HepG2 (cell line): ENCODE measurements around the gene HMMR. TPM values are rescaled to one million over a fixed set of nuclear protein-coding genes. Genes with fewer than 3 reads are reported as not detected.

Source experiments
- ARHGAP35 ChIP-seq: sonication (generic); formaldehyde crosslinking; IDR thresholded peaks from 2 replicates; pipeline ENCODE4 v1.9.0; 2022; ENCODE audit warnings: mild to moderate bottlenecking, inconsistent platforms, moderate library complexity, missing genetic modification reagents, borderline replicate concordance
- CEBPG ChIP-seq: IDR thresholded peaks from 2 replicates; pipeline ENCODE4 v1.6.1; 2016
- ISL2 ChIP-seq: sonication (generic); formaldehyde crosslinking; IDR thresholded peaks from 2 replicates; pipeline ENCODE4 v1.5.0; 2020; ENCODE audit warnings: missing genetic modification reagents
- JUNB ChIP-seq: sonication (generic); formaldehyde crosslinking; IDR thresholded peaks from 2 replicates; pipeline ENCODE4 v1.8.0; 2022; ENCODE audit warnings: missing genetic modification reagents, mild to moderate bottlenecking, borderline replicate concordance
- KDM5B ChIP-seq: sonication (generic); formaldehyde crosslinking; IDR thresholded peaks from 2 replicates; pipeline ENCODE4 v1.4.0; 2020; ENCODE audit warnings: missing genetic modification reagents, mild to moderate bottlenecking, borderline replicate concordance
- KLF15 ChIP-seq: sonication (generic); formaldehyde crosslinking; IDR thresholded peaks from 2 replicates; pipeline ENCODE4 v1.8.1; 2023; ENCODE audit warnings: borderline replicate concordance, mild to moderate bottlenecking, inconsistent platforms, missing genetic modification reagents, mixed read lengths
- MAFK ChIP-seq, 2 experiments: IDR thresholded peaks in 1 of 2; conservative IDR thresholded peaks in 1 of 2; 2 replicates each; pipeline ENCODE4 v1.6.1; 2011; ENCODE audit warnings: improper control_type of control experiment in 2 of 2, low read length in 2 of 2
- MAZ ChIP-seq, 2 experiments: sonication (generic) in 1 of 2; formaldehyde crosslinking in 1 of 2; IDR thresholded peaks; 2 replicates each; pipeline versions ENCODE4 v1.5.0 to v1.6.1; 2012 to 2020; ENCODE audit warnings: low read depth in 2 of 2, mild to moderate bottlenecking in 2 of 2, borderline replicate concordance in 1 of 2, improper control_type of control experiment in 1 of 2, low read length in 1 of 2, missing genetic modification reagents in 1 of 2, moderate library complexity in 1 of 2
- MED13 ChIP-seq: sonication (generic); formaldehyde crosslinking; IDR thresholded peaks from 2 replicates; pipeline ENCODE4 v1.5.0; 2020; ENCODE audit warnings: missing genetic modification reagents
- RCOR2 ChIP-seq: IDR thresholded peaks from 2 replicates; pipeline ENCODE4 v1.6.1; 2016; ENCODE audit warnings: missing biosample characterization, missing genetic modification reagents
- SIX4 ChIP-seq: sonication (generic); formaldehyde crosslinking; IDR thresholded peaks from 2 replicates; pipeline ENCODE4 v1.4.0; 2020; ENCODE audit warnings: missing genetic modification reagents
- TARDBP ChIP-seq: sonication (generic); formaldehyde crosslinking; IDR thresholded peaks from 2 replicates; pipeline ENCODE4 v1.8.0; 2022; ENCODE audit warnings: mild to moderate bottlenecking, missing genetic modification reagents
- ZNF282 ChIP-seq: fragments of 450-650 bp; IDR thresholded peaks from 2 replicates; pipeline ENCODE4 v1.6.1; 2018; ENCODE audit not compliant: partially characterized antibody
- ZNF549 ChIP-seq: sonication (generic); formaldehyde crosslinking; IDR thresholded peaks from 2 replicates; pipeline ENCODE4 v1.5.0; 2020; ENCODE audit warnings: missing genetic modification reagents
- ZNF598 ChIP-seq: sonication (generic); formaldehyde crosslinking; IDR thresholded peaks from 2 replicates; pipeline ENCODE4 v1.5.1; 2020; ENCODE audit warnings: mild to moderate bottlenecking, missing genetic modification reagents, borderline replicate concordance
- polyA plus RNA-seq, 8 experiments: library from polyadenylated mRNA; depleted of rRNA in 3 of 8; stranded (reverse) in 7 of 8; unstranded in 1 of 8; fragments of >200 nt; fragmentation: Illumina TruSeq in 4 of 8; extraction: Trizol in 4 of 8; gene quantifications; 2 replicates each; pipeline versions ENCODE4 v1.2.1 to v1.2.3, GENCODE V29; 2011 to 2016; ENCODE audit warnings: low read depth in 4 of 8, missing spikeins in 1 of 8, mixed read lengths in 1 of 8; ENCODE audit not compliant: insufficient read depth in 1 of 8
- total RNA-seq, 5 experiments: library from RNA; depleted of rRNA; stranded (reverse); fragments of >200 nt; fragmentation: Illumina TruSeq; extraction: Trizol; gene quantifications; 2 replicates each; pipeline ENCODE4 v1.2.3, GENCODE V29; 2016; ENCODE audit warnings: low read depth in 1 of 5
- TF ChIP-seq, protein P1 (sequence below): sonication (generic); formaldehyde crosslinking; IDR thresholded peaks from 2 replicates; pipeline ENCODE4 v1.5.0; 2020; ENCODE audit warnings: mild to moderate bottlenecking, missing genetic modification reagents
- TF ChIP-seq, protein P2 (sequence below), 2 experiments: IDR thresholded peaks; 2 replicates each; pipeline ENCODE4 v1.6.1; 2011 to 2012; ENCODE audit warnings: low read length in 2 of 2, borderline replicate concordance in 1 of 2, low read depth in 1 of 2, mild to moderate bottlenecking in 1 of 2, moderate library complexity in 1 of 2
- TF ChIP-seq, protein P3 (sequence below): sonication (generic); formaldehyde crosslinking; IDR thresholded peaks from 2 replicates; pipeline ENCODE4 v1.4.0; 2020; ENCODE audit warnings: missing genetic modification reagents, borderline replicate concordance

Gene HMMR
- total and polyA plus RNA-seq, 2 of the 13 experiments (the other 11 are each of a cell fraction or from before 2014, with no cell fraction given) = 8.5 to 48.3 TPM

- TF ChIP-seq, protein P1, sequence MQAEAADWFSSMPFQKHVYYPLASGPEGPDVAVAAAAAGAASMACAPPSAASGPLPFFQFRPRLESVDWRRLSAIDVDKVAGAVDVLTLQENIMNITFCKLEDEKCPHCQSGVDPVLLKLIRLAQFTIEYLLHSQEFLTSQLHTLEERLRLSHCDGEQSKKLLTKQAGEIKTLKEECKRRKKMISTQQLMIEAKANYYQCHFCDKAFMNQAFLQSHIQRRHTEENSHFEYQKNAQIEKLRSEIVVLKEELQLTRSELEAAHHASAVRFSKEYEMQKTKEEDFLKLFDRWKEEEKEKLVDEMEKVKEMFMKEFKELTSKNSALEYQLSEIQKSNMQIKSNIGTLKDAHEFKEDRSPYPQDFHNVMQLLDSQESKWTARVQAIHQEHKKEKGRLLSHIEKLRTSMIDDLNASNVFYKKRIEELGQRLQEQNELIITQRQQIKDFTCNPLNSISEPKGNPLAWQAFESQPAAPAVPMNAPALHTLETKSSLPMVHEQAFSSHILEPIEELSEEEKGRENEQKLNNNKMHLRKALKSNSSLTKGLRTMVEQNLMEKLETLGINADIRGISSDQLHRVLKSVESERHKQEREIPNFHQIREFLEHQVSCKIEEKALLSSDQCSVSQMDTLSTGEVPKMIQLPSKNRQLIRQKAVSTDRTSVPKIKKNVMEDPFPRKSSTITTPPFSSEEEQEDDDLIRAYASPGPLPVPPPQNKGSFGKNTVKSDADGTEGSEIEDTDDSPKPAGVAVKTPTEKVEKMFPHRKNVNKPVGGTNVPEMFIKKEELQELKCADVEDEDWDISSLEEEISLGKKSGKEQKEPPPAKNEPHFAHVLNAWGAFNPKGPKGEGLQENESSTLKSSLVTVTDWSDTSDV = no peak
- TF ChIP-seq KDM5B (CRISPR knock-in tag) = peak; percentile 88
- TF ChIP-seq MED13 = no peak; the same call in 1 of the 2 replicates
- TF ChIP-seq ZNF549 (CRISPR knock-in tag) = no peak
- no peak for TF ChIP-seq ZNF282
- no peak for TF ChIP-seq ARHGAP35
- TF ChIP-seq ZNF598 (CRISPR knock-in tag) = no peak
- peak; percentile 22; the same call in 1 of the 2 replicates for TF ChIP-seq ISL2
- TF ChIP-seq MAFK (conservative IDR thresholded peaks at IDR 0.05 in 1 of 2, IDR thresholded peaks at IDR 0.05 in 1 of 2; ENCODE audit: low read length in 2 of 2) = no peak
- peak; percentile 20; the same call in 1 of the 2 replicates for TF ChIP-seq MAZ (IDR thresholded peaks at IDR 0.05; ENCODE audit: borderline replicate concordance, low read depth, low read length)
- TF ChIP-seq MAZ (CRISPR knock-in tag; IDR thresholded peaks at IDR 0.05; ENCODE audit: low read depth) = peak; percentile 43
- TF ChIP-seq JUNB (CRISPR knock-in tag) = no peak
- TF ChIP-seq KLF15 (CRISPR knock-in tag) = peak; percentile 82; the same call in 1 of the 2 replicates
- TF ChIP-seq, protein P2, sequence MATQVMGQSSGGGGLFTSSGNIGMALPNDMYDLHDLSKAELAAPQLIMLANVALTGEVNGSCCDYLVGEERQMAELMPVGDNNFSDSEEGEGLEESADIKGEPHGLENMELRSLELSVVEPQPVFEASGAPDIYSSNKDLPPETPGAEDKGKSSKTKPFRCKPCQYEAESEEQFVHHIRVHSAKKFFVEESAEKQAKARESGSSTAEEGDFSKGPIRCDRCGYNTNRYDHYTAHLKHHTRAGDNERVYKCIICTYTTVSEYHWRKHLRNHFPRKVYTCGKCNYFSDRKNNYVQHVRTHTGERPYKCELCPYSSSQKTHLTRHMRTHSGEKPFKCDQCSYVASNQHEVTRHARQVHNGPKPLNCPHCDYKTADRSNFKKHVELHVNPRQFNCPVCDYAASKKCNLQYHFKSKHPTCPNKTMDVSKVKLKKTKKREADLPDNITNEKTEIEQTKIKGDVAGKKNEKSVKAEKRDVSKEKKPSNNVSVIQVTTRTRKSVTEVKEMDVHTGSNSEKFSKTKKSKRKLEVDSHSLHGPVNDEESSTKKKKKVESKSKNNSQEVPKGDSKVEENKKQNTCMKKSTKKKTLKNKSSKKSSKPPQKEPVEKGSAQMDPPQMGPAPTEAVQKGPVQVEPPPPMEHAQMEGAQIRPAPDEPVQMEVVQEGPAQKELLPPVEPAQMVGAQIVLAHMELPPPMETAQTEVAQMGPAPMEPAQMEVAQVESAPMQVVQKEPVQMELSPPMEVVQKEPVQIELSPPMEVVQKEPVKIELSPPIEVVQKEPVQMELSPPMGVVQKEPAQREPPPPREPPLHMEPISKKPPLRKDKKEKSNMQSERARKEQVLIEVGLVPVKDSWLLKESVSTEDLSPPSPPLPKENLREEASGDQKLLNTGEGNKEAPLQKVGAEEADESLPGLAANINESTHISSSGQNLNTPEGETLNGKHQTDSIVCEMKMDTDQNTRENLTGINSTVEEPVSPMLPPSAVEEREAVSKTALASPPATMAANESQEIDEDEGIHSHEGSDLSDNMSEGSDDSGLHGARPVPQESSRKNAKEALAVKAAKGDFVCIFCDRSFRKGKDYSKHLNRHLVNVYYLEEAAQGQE (IDR thresholded peaks at IDR 0.05; ENCODE audit: borderline replicate concordance in 1 of 2, low read depth in 1 of 2, low read length in 2 of 2) = peak in 1 of 2 experiments; percentile 73; a peak in 1 of 4 replicates
- TF ChIP-seq CEBPG (CRISPR knock-in tag) = no peak
- TF ChIP-seq, protein P3, sequence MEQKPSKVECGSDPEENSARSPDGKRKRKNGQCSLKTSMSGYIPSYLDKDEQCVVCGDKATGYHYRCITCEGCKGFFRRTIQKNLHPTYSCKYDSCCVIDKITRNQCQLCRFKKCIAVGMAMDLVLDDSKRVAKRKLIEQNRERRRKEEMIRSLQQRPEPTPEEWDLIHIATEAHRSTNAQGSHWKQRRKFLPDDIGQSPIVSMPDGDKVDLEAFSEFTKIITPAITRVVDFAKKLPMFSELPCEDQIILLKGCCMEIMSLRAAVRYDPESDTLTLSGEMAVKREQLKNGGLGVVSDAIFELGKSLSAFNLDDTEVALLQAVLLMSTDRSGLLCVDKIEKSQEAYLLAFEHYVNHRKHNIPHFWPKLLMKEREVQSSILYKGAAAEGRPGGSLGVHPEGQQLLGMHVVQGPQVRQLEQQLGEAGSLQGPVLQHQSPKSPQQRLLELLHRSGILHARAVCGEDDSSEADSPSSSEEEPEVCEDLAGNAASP (CRISPR knock-in tag) = peak; percentile 50; the same call in 1 of the 2 replicates
- TF ChIP-seq RCOR2 = no peak
- peak; percentile 27; the same call in 1 of the 2 replicates for TF ChIP-seq TARDBP (CRISPR knock-in tag)
- peak; percentile 32 for TF ChIP-seq SIX4 (CRISPR knock-in tag)
Measured at GRCh38 chr5:163437309-163438182, 22.9 kb upstream of the HMMR start, which contains the start of gene CCNG1 (continued).
